Measurements from ENCODE around the gene WDR64. TPM values are rescaled to one million over a fixed set of nuclear protein-coding genes. Genes with fewer than 3 reads are reported as not detected.
A peak's percentile ranks its signal among the peaks of the same experiment; 100 is the strongest.

Gene WDR64
- total and polyA plus RNA-seq, 9 donors = 0.10 to 0.67 (median 0.34) TPM; not detected in 2

DNA sequence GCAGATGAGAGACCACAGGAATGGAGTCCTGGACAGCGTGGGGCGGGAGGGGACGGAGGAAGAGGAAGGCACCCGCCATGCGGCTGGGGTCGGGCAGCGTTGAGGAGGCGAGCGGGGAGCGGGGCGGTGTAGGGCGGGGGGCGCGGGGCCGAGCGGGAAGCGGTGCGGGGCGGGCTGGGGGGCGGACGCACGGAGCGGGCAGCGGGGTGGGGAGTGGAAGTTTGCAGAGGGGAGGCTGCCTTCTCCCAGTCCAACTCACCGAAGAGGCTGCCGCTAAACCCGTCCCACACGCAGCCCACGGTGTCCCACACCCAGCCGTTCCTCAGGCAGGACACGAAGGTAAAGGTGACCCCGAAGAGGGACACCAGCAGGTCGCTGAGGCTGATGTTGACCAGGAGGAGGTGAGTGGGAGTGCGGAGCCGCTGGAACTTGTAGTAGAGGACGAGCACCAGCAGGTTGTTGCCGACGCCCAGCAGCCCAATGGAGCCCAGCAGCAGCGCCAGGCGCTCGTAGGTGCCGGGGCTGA lies 12.4 kb upstream of the WDR64 start:
- intact Hi-C loops (cut with DNase I) = no loop called here
- TF ChIP-seq POLR2A (IDR thresholded peaks at IDR 0.05) = no peak
- TF ChIP-seq, protein P1, sequence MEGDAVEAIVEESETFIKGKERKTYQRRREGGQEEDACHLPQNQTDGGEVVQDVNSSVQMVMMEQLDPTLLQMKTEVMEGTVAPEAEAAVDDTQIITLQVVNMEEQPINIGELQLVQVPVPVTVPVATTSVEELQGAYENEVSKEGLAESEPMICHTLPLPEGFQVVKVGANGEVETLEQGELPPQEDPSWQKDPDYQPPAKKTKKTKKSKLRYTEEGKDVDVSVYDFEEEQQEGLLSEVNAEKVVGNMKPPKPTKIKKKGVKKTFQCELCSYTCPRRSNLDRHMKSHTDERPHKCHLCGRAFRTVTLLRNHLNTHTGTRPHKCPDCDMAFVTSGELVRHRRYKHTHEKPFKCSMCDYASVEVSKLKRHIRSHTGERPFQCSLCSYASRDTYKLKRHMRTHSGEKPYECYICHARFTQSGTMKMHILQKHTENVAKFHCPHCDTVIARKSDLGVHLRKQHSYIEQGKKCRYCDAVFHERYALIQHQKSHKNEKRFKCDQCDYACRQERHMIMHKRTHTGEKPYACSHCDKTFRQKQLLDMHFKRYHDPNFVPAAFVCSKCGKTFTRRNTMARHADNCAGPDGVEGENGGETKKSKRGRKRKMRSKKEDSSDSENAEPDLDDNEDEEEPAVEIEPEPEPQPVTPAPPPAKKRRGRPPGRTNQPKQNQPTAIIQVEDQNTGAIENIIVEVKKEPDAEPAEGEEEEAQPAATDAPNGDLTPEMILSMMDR (IDR thresholded peaks at IDR 0.05) = no peak
- no peak for TF ChIP-seq EP300 (IDR thresholded peaks at IDR 0.05)
- H3K4me3 ChIP-seq = peak overlapping the region; percentile 91

GRCh38 chr1:241640149-241640866 lies 11.8 kb upstream of the WDR64 start, which contains the start of the genes CHML and OPN3:
TSS of gene CHML (minus strand) at chr1:241640369. CDS start at chr1:241635766, 4,603 bp downstream.
TSS of gene OPN3 (minus strand) at chr1:241640369. CDS start at chr1:241640254, 115 bp downstream.
- TF ChIP-seq EP300 (IDR thresholded peaks at IDR 0.05) = no peak
- peak; percentile 63 for TF ChIP-seq POLR2A (IDR thresholded peaks at IDR 0.05)
- TF ChIP-seq, protein P1 (IDR thresholded peaks at IDR 0.05) = no peak
- intact Hi-C loops (cut with DNase I) = no loop called here
- H3K27me3 ChIP-seq = no peaks in the 10 kb centered on the region
- 4 to 18% (median 14%) methylated on average over 17 to 80 of the region's 81 CpGs for WGBS, 3 donors
- no peaks in the 10 kb centered on the region for H3K9me3 ChIP-seq
- peaks cover 6% of the 10 kb centered on the region for H3K4me1 ChIP-seq (ENCODE audit: insufficient read depth)
- DNase-seq = peak; percentile 94 to 97 (median 97)
- no peaks in the 10 kb centered on the region for H3K36me3 ChIP-seq
- peak within 1 kb of the TSS; percentile 58 to 85 for H3K27ac ChIP-seq
- peak within 1 kb of the TSS; percentile 91 for H3K4me3 ChIP-seq

More for the DNA sequence above, 12.4 kb upstream of the WDR64 start:
- Histone ChIP-seq H3K9me3 (no peaks in the 10 kb centered on the region), H3K36me3 (no peaks in the 10 kb centered on the region), H3K4me1 (ENCODE audit: insufficient read depth) (peaks cover 6% of the 10 kb centered on the region), H3K27ac (peak overlapping the region; percentile 58 to 85), H3K27me3 (no peaks in the 10 kb centered on the region)
- WGBS, 3 donors = 1% methylated on average over 31 to 42 of the region's 42 CpGs
- DNase-seq = peak in 4 of 5 donors; percentile 26 to 63 (median 49)

DNA sequence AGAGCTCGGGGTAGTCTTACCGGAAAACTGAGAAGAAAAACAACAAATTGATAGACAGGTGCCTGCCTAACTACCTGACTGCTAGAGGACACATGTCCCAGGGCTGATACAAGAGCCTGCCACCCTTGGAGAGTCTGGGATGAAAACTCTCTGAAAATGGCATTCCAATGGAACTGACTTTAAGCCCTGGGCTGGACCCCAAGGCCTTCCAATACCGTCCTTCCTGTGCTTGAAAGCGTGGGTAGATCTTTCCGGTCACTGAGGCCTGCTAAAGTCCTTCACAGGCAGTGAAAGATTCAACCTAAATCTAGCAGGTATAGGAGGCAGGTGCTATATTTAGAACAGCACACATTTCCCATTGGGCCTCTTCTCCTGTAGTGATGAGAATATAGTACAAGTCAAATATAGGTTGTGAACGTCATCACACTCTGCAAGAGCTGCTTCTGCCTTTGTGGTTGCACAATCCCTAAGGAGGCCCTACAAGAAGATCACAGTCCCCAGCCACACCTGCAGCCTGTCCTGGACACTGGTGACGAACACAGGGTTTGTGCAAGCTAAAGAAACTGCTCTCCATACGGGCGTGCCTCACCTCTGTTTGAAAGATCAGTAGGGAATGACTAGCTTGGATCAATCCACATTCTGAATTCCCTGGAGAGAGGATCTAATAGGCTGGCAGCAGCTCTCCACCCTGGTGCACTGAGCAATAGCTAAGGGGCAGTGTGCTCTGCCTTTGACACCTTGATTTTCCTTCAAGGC lies 11.0 kb upstream of the WDR64 start:
- Histone ChIP-seq H3K36me3 (no peaks in the 10 kb centered on the region), H3K4me3 (no peak overlapping the region), H3K9me3 (no peaks in the 10 kb centered on the region), H3K4me1 (ENCODE audit: insufficient read depth) (peaks cover 6% of the 10 kb centered on the region), H3K27me3 (no peaks in the 10 kb centered on the region), H3K27ac (peak overlapping the region in 1 of 2 donors; percentile 70)
- WGBS, 3 donors = 93 to 97% (median 96%) methylated on average over 9 of the region's 9 CpGs
- TF ChIP-seq, protein P1 (IDR thresholded peaks at IDR 0.05) = no peak
- no peak for TF ChIP-seq POLR2A (IDR thresholded peaks at IDR 0.05)
- no peak for TF ChIP-seq EP300 (IDR thresholded peaks at IDR 0.05)
- peak in 1 of 5 donors; percentile 22 for DNase-seq
- intact Hi-C loops (cut with DNase I) = no loop called here

- TF ChIP-seq POLR2A (IDR thresholded peaks at IDR 0.05) (no peak), EP300 (IDR thresholded peaks at IDR 0.05) (no peak)
- TF ChIP-seq, protein P1 (IDR thresholded peaks at IDR 0.05) = no peak
- intact Hi-C loops (cut with DNase I) = no loop called here
- Histone ChIP-seq H3K27ac (no peak overlapping the region), H3K4me1 (ENCODE audit: insufficient read depth) (peaks cover 6% of the 10 kb centered on the region), H3K36me3 (no peaks in the 10 kb centered on the region), H3K4me3 (no peak overlapping the region), H3K27me3 (no peaks in the 10 kb centered on the region), H3K9me3 (no peaks in the 10 kb centered on the region)
- WGBS, 3 donors = 51 to 68% (median 58%) methylated on average over 12 of the region's 12 CpGs
- no peak for DNase-seq
These were observed 10.1 kb upstream of the WDR64 start for GRCh38 chr1:241641773-241642592.

Data from ovary (tissue), 9 donors.